DND-41 (cell line): ENCODE results near the gene CXCR3.

Experiments
- ATAC-seq: fragments of 200-7000 bp; cut with Tn5 transposase; 3 replicates; pipeline ENCODE4 v1.9.1; 2021; ENCODE audit warnings: low read depth; ENCODE audit not compliant: insufficient read depth
- DNase-seq: peaks from one replicate; pipeline ENCODE4 v3.0.0-alpha.2; 2020
- H2AFZ ChIP-seq: 2 replicates; pipeline ENCODE4 v1.6.0; 2012; ENCODE audit warnings: low read depth, low read length
- H3K27ac ChIP-seq: 2 replicates; pipeline ENCODE4 v1.5.1; 2012; ENCODE audit warnings: low read length, inconsistent platforms
- H3K27me3 ChIP-seq: fragments of 200-600 bp; sonication (generic); 2 replicates; pipeline ENCODE4 v1.6.0; 2012; ENCODE audit warnings: low read length, mild to moderate bottlenecking, inconsistent platforms; ENCODE audit not compliant: insufficient read depth, poor library complexity
- H3K36me3 ChIP-seq: 2 replicates; pipeline ENCODE4 v1.5.1; 2012; ENCODE audit warnings: low read length, inconsistent platforms; ENCODE audit not compliant: insufficient read depth
- H3K4me1 ChIP-seq: 2 replicates; pipeline ENCODE4 v1.5.1; 2012; ENCODE audit warnings: mild to moderate bottlenecking, low read length; ENCODE audit not compliant: insufficient read depth
- H3K4me2 ChIP-seq: 2 replicates; pipeline ENCODE4 v1.6.0; 2012; ENCODE audit warnings: mild to moderate bottlenecking, moderate library complexity, low read length, inconsistent platforms; ENCODE audit not compliant: insufficient read depth
- H3K4me3 ChIP-seq, 2 experiments: fragments of 200-600 bp in 1 of 2; shearing (Covaris generic) in 1 of 2; 2 replicates each; pipeline ENCODE4 v1.5.1; 2012 to 2016; ENCODE audit warnings: inconsistent platforms in 2 of 2, low read length in 2 of 2, mild to moderate bottlenecking in 2 of 2, low read depth in 1 of 2, moderate library complexity in 1 of 2
- H3K79me2 ChIP-seq: 2 replicates; pipeline ENCODE4 v1.6.0; 2012; ENCODE audit warnings: low read length, inconsistent platforms; ENCODE audit not compliant: insufficient read depth
- H3K9ac ChIP-seq: 2 replicates; pipeline ENCODE4 v1.6.0; 2012; ENCODE audit warnings: low read depth, mild to moderate bottlenecking, inconsistent platforms, low read length, moderate library complexity
- H3K9me3 ChIP-seq: 2 replicates; pipeline ENCODE4 v1.5.1; 2012; ENCODE audit warnings: low read length, moderate library complexity, mild to moderate bottlenecking, inconsistent platforms; ENCODE audit not compliant: insufficient read depth, severe bottlenecking
- H4K20me1 ChIP-seq: 2 replicates; pipeline ENCODE4 v1.6.0; 2012; ENCODE audit warnings: low read length; ENCODE audit not compliant: insufficient read depth
- EZH2 ChIP-seq: IDR thresholded peaks from 3 replicates; pipeline ENCODE4 v1.6.1; 2012; ENCODE audit warnings: borderline replicate concordance, low read depth, mild to moderate bottlenecking, moderate library complexity, low read length, inconsistent platforms; ENCODE audit not compliant: severe bottlenecking
- TF ChIP-seq, protein P1 (sequence below): IDR thresholded peaks from 2 replicates; pipeline ENCODE4 v1.5.1; 2012; ENCODE audit warnings: borderline replicate concordance, low read length, moderate library complexity, mild to moderate bottlenecking; ENCODE audit not compliant: poor library complexity, severe bottlenecking; ENCODE audit errors: extremely low read depth

Gene CXCR3

DNA sequence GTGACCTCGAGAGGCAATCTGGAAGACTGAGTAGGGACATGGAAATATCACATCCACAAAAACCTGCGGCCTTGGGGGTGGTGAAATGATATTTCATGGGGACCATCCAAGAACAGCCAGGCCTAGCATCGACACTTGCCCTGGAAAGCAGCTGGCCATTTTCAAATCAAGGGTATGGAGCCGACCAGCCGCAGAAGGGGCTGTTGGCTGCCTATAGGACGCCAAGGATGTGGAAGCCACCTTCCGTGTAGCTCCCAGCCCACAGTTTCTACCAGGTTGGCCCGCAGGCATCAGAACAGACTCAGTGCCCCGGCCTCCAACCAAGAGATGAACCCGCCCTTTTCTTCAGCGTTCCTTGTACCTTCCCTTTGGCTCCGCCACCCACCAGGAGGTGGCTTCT lies 43.6 kb upstream of the CXCR3 start:
- no peak overlapping the region for H3K27ac ChIP-seq
- no peak for DNase-seq
- H2AFZ ChIP-seq, result no peak overlapping the region
- no peak overlapping the region for H3K4me3 ChIP-seq
- no peaks in the 10 kb centered on the region for H3K79me2 ChIP-seq
- H3K27me3 ChIP-seq, result no peaks in the 10 kb centered on the region
- H3K4me1 ChIP-seq, result peaks cover 7% of the 10 kb centered on the region
- ATAC-seq, result no peak
- H3K4me2 ChIP-seq, result no peak overlapping the region
- no peaks in the 10 kb centered on the region for H3K9me3 ChIP-seq
- no peak overlapping the region for H3K9ac ChIP-seq
- H4K20me1 ChIP-seq, result peaks cover 6% of the 10 kb centered on the region; the same call in 1 of the 2 replicates
- TF ChIP-seq, protein P1, sequence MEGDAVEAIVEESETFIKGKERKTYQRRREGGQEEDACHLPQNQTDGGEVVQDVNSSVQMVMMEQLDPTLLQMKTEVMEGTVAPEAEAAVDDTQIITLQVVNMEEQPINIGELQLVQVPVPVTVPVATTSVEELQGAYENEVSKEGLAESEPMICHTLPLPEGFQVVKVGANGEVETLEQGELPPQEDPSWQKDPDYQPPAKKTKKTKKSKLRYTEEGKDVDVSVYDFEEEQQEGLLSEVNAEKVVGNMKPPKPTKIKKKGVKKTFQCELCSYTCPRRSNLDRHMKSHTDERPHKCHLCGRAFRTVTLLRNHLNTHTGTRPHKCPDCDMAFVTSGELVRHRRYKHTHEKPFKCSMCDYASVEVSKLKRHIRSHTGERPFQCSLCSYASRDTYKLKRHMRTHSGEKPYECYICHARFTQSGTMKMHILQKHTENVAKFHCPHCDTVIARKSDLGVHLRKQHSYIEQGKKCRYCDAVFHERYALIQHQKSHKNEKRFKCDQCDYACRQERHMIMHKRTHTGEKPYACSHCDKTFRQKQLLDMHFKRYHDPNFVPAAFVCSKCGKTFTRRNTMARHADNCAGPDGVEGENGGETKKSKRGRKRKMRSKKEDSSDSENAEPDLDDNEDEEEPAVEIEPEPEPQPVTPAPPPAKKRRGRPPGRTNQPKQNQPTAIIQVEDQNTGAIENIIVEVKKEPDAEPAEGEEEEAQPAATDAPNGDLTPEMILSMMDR, result no peak
- TF ChIP-seq EZH2, result no peak
- H3K36me3 ChIP-seq, result no peaks in the 10 kb centered on the region

DNA sequence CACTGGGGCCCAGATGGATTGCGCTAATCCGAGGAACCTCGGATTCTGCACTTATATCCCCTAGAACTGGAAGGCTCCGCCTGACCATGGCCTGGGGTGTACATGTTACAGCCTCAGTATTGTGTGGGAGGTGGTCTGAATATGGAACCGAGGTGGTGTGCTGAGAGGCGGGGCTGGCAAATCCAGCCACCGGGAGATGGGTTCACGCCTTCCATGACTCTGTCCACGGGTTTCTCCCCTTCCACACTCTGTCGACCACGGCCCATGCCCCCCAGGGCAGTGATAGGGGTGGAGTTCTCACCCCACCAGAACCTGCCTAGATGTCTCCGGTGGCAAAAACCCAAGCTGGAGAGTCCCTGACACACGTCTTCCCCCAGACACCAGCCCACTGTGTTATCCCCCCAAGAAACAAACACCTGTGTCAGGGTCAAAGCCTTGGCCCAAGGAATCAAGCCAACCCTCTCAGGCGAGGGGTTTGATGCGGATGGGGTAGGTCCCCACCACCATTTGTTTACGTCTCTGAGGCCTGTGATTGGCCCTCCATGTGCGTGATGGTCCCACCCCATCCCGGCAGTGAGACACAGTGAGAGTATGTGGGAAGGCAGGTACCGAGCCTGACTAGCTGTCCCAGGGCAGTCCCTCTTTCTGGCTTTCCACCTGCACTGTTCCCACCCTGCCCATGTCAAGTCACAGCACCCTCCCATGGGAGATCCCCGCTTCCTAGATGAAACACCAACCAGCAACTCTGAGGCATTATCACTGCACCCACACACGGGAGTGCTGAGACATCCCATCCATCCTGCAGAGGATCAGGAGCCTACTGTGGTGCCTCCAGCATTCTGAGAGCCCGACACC lies 42.5 kb upstream of the CXCR3 start:
- Histone ChIP-seq H3K9ac (no peak overlapping the region), H3K4me3 (no peak overlapping the region), H3K4me1 (peaks cover 7% of the 10 kb centered on the region), H2AFZ (no peak overlapping the region), H3K4me2 (no peak overlapping the region), H3K36me3 (no peaks in the 10 kb centered on the region), H3K9me3 (no peaks in the 10 kb centered on the region), H3K27me3 (no peaks in the 10 kb centered on the region), H4K20me1 (peaks cover 6% of the 10 kb centered on the region; the same call in 1 of the 2 replicates), H3K79me2 (no peaks in the 10 kb centered on the region), H3K27ac (no peak overlapping the region)
- no peak for TF ChIP-seq EZH2
- TF ChIP-seq, protein P1, result no peak
- ATAC-seq, result no peak
- no peak for DNase-seq

DNA sequence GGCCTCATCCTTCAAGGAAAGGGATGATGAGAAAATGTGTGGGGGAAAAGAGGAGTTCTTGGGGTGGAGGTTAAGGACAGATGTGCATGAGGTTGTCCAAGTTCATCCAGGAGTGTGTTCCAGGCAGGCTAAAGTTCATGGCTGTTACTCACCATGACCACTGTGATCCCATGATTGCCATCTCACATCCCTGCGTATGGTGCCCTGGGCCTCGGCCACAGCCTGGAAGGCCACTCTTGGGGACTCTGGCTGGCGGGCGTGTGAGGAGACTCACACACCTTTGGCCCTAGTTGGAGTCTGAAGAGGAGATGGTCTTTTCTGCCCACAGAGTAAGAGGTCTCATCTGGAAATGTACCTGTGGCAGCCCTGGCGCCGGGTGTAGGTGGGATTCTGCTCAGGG lies 41.6 kb upstream of the CXCR3 start:
- Histone ChIP-seq H3K27ac (no peak overlapping the region), H2AFZ (no peak overlapping the region), H3K4me3 (no peak overlapping the region), H3K9me3 (no peaks in the 10 kb centered on the region), H4K20me1 (peaks cover 6% of the 10 kb centered on the region; the same call in 1 of the 2 replicates), H3K27me3 (no peaks in the 10 kb centered on the region), H3K4me2 (no peak overlapping the region), H3K9ac (no peak overlapping the region), H3K36me3 (no peaks in the 10 kb centered on the region), H3K4me1 (peaks cover 7% of the 10 kb centered on the region), H3K79me2 (no peaks in the 10 kb centered on the region)
- no peak for TF ChIP-seq EZH2
- TF ChIP-seq, protein P1, result no peak
- no peak for DNase-seq
- no peak for ATAC-seq
